ENCODE results near the gene CDH22. TPM values are rescaled to one million over a fixed set of nuclear protein-coding genes. Genes with fewer than 3 reads are reported as not detected.

Gene CDH22
- total and polyA plus RNA-seq, 12 donors: 0.04 to 11.0 (median 0.64) TPM

- no peak overlapping the region for H3K4me3 ChIP-seq
- DNase-seq (no peak), ATAC-seq (no peak)
- TF ChIP-seq, protein P1, sequence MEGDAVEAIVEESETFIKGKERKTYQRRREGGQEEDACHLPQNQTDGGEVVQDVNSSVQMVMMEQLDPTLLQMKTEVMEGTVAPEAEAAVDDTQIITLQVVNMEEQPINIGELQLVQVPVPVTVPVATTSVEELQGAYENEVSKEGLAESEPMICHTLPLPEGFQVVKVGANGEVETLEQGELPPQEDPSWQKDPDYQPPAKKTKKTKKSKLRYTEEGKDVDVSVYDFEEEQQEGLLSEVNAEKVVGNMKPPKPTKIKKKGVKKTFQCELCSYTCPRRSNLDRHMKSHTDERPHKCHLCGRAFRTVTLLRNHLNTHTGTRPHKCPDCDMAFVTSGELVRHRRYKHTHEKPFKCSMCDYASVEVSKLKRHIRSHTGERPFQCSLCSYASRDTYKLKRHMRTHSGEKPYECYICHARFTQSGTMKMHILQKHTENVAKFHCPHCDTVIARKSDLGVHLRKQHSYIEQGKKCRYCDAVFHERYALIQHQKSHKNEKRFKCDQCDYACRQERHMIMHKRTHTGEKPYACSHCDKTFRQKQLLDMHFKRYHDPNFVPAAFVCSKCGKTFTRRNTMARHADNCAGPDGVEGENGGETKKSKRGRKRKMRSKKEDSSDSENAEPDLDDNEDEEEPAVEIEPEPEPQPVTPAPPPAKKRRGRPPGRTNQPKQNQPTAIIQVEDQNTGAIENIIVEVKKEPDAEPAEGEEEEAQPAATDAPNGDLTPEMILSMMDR (IDR thresholded peaks at IDR 0.05): no peak
- H3K27me3 ChIP-seq: peaks cover 40 to 100% (median 98%) of the 10 kb centered on the region in 7 donors
- no peak overlapping the region for H3K27ac ChIP-seq
- H3K36me3 ChIP-seq: no peaks in the 10 kb centered on the region
- intact Hi-C loops (cut with DNase I): no loop called here
- H3K9me3 ChIP-seq: no peaks in the 10 kb centered on the region
- 22 to 24% methylated on average over 5 of the region's 5 CpGs for WGBS, 2 donors
- H3K4me1 ChIP-seq: peaks cover 3 to 23% (median 15%) of the 10 kb centered on the region in 9 donors
These were observed 2.8 kb upstream of the CDH22 start for GRCh38 chr20:46311039-46311650.

GRCh38 chr20:46309945-46310344, 1.6 kb upstream of the CDH22 start:
- no peak for ATAC-seq
- Histone ChIP-seq H3K4me3 (no peak overlapping the region), H3K27me3 (peaks cover 36 to 100% (median 98%) of the 10 kb centered on the region in 7 donors), H3K9me3 (no peaks in the 10 kb centered on the region), H3K36me3 (no peaks in the 10 kb centered on the region), H3K4me1 (peaks cover 3 to 23% (median 15%) of the 10 kb centered on the region in 9 donors), H3K27ac (no peak overlapping the region)
- 52 to 61% methylated on average over 2 of the region's 2 CpGs for WGBS, 2 donors
- intact Hi-C loops (cut with DNase I): loop anchor here in 3 of 10 donors (2.0 to 5.0 kb wide), 2 partner anchors 178 to 181 kb away; no protein-coding TSS in a partner anchor
- no peak for DNase-seq
- TF ChIP-seq, protein P1 (IDR thresholded peaks at IDR 0.05): no peak

- ATAC-seq: peak in 1 of 8 donors; percentile 5
- intact Hi-C loops (cut with DNase I): loop anchor here in 3 of 10 donors (2.0 to 5.0 kb wide), 2 partner anchors 176 to 179 kb away; no protein-coding TSS in a partner anchor
These were observed 370 bp downstream of the CDH22 start for GRCh38 chr20:46307999-46308257.

GRCh38 chr20:46307139-46307998, 929 bp downstream of the CDH22 start:
- ATAC-seq (peak; percentile 21 to 76 (median 55)), DNase-seq (peak in 1 of 2 donors; percentile 47)
- peaks cover 28 to 98% (median 93%) of the 10 kb centered on the region in 7 donors for H3K27me3 ChIP-seq
- H3K4me1 ChIP-seq: peaks cover 3 to 19% (median 10%) of the 10 kb centered on the region in 9 donors
- intact Hi-C loops (cut with DNase I): loop anchor here in 2 of 10 donors (5.0 kb wide), 1 partner anchor 175 kb away; no protein-coding TSS in a partner anchor
- 1% methylated on average over 61 to 90 of the region's 90 CpGs for WGBS, 2 donors
- no peaks in the 10 kb centered on the region for H3K9me3 ChIP-seq
- H3K27ac ChIP-seq: no peak overlapping the region
- TF ChIP-seq, protein P1 (IDR thresholded peaks at IDR 0.05): peak; percentile 43 to 86 (median 70)
- H3K4me3 ChIP-seq: peak overlapping the region in 9 of 10 donors; percentile 31 to 53 (median 47)
- H3K36me3 ChIP-seq: no peaks in the 10 kb centered on the region

More at GRCh38 chr20:46307999-46308257, 370 bp downstream of the CDH22 start:
- peaks cover 3 to 23% (median 15%) of the 10 kb centered on the region in 9 donors for H3K4me1 ChIP-seq
- no peak for DNase-seq
- WGBS, 2 donors: 1% methylated on average over 27 to 35 of the region's 35 CpGs
- no peaks in the 10 kb centered on the region for H3K9me3 ChIP-seq
- peaks cover 28 to 99% (median 95%) of the 10 kb centered on the region in 7 donors for H3K27me3 ChIP-seq
- TF ChIP-seq, protein P1 (IDR thresholded peaks at IDR 0.05): no peak
- H3K36me3 ChIP-seq: no peaks in the 10 kb centered on the region
- H3K27ac ChIP-seq: no peak overlapping the region
- H3K4me3 ChIP-seq: peak overlapping the region in 9 of 10 donors; percentile 31 to 53 (median 47)

Data from heart right ventricle (tissue), 16 donors.